Mammary epithelial cell (primary cell): ENCODE data around the gene SDHA.

ENCODE experiments used
- EZH2 ChIP-seq: IDR thresholded peaks from 2 replicates; pipeline ENCODE4 v1.6.1; 2012; ENCODE audit warnings: low read length, inconsistent platforms, borderline replicate concordance
- TF ChIP-seq, protein P1 (sequence below), 2 donors: IDR thresholded peaks in 1 of 2; conservative IDR thresholded peaks in 1 of 2; 2 replicates each; pipeline ENCODE4 v1.5.1; 2011 to 2012; ENCODE audit warnings: inconsistent platforms in 2 of 2, low read length in 2 of 2, mild to moderate bottlenecking in 2 of 2, control low read depth in 1 of 2, low read depth in 1 of 2; ENCODE audit not compliant: insufficient read depth in 1 of 2; ENCODE audit errors: extremely low read depth in 1 of 2

DNA sequence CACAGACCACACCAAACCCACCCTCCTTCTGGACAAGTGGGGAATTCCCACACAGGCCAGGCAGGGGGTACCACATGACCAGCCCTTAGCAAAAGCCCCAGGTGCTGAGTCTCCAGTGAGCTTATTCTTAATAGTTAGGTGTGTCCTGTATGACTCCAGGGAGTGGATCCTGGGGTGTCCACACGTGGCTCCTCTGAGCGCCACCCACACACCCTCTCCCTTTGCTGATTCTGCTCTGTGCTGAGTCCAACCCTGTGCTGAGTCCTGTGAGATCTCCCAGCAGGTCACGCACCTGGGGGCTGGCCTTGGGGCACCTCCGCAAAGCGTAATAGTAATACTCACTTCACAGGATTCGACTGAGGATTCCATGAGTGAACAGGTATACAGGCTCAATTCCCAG, 14.1 kb upstream of the SDHA start:
- TF ChIP-seq, protein P1, sequence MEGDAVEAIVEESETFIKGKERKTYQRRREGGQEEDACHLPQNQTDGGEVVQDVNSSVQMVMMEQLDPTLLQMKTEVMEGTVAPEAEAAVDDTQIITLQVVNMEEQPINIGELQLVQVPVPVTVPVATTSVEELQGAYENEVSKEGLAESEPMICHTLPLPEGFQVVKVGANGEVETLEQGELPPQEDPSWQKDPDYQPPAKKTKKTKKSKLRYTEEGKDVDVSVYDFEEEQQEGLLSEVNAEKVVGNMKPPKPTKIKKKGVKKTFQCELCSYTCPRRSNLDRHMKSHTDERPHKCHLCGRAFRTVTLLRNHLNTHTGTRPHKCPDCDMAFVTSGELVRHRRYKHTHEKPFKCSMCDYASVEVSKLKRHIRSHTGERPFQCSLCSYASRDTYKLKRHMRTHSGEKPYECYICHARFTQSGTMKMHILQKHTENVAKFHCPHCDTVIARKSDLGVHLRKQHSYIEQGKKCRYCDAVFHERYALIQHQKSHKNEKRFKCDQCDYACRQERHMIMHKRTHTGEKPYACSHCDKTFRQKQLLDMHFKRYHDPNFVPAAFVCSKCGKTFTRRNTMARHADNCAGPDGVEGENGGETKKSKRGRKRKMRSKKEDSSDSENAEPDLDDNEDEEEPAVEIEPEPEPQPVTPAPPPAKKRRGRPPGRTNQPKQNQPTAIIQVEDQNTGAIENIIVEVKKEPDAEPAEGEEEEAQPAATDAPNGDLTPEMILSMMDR (conservative IDR thresholded peaks at IDR 0.05 in 1 of 2, IDR thresholded peaks at IDR 0.05 in 1 of 2; ENCODE audit: extremely low read depth in 1 of 2, insufficient read depth in 1 of 2, low read depth in 1 of 2, low read length in 2 of 2) = no peak
- no peak for TF ChIP-seq EZH2
